Neural progenitor cell (in vitro differentiated cells): Measurements from ENCODE around the gene DOCK3.

ENCODE experiments used
- CTCF ChIP-seq: fragments of 200-600 bp; sonication (generic); IDR thresholded peaks from 2 replicates; pipeline ENCODE4 v1.5.1; 2017; ENCODE audit warnings: antibody characterized with exemption, mild to moderate bottlenecking
- EZH2 ChIP-seq: fragments of 200-600 bp; sonication (generic); IDR thresholded peaks from 2 replicates; pipeline ENCODE4 v1.6.1; 2017; ENCODE audit warnings: antibody characterized with exemption, mild to moderate bottlenecking, moderate library complexity
- EZH2phosphoT487 ChIP-seq: fragments of 200-600 bp; sonication (generic); IDR thresholded peaks from 2 replicates; pipeline ENCODE4 v1.6.1; 2017; ENCODE audit warnings: antibody characterized with exemption

GRCh38 chr3:50777680-50778079 is 103.0 kb downstream of the DOCK3 start:
- TF ChIP-seq EZH2phosphoT487, result no peak
- TF ChIP-seq CTCF, result no peak
- TF ChIP-seq EZH2, result no peak
